GM12801 (cell line): ENCODE data around the gene MADD.

ENCODE experiments used
- TF ChIP-seq, protein P1 (sequence below): IDR thresholded peaks from one replicate; pipeline ENCODE4 v1.5.1; 2011; ENCODE audit warnings: control low read depth; ENCODE audit not compliant: insufficient read length; ENCODE audit errors: extremely low read depth

The MADD gene

DNA sequence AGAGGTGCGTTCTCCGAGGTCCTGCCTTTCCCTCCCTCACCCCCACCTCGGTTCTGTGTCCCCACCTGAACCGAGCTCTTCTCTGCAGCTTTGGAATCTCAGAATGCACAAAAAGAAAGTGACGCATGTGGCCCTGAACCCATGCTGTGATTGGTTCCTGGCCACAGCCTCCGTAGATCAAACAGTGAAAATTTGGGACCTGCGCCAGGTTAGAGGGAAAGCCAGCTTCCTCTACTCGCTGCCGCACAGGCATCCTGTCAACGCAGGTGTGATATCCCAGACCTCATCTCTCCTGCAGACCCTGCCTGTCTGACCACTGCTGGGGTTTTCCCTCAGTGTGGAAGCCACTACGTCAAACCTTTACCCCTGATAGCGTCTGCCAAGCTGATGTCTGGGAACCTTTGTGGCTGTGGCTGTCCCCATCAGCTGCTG lies 35.2 kb upstream of the MADD start:
- TF ChIP-seq, protein P1, sequence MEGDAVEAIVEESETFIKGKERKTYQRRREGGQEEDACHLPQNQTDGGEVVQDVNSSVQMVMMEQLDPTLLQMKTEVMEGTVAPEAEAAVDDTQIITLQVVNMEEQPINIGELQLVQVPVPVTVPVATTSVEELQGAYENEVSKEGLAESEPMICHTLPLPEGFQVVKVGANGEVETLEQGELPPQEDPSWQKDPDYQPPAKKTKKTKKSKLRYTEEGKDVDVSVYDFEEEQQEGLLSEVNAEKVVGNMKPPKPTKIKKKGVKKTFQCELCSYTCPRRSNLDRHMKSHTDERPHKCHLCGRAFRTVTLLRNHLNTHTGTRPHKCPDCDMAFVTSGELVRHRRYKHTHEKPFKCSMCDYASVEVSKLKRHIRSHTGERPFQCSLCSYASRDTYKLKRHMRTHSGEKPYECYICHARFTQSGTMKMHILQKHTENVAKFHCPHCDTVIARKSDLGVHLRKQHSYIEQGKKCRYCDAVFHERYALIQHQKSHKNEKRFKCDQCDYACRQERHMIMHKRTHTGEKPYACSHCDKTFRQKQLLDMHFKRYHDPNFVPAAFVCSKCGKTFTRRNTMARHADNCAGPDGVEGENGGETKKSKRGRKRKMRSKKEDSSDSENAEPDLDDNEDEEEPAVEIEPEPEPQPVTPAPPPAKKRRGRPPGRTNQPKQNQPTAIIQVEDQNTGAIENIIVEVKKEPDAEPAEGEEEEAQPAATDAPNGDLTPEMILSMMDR: no peak

DNA sequence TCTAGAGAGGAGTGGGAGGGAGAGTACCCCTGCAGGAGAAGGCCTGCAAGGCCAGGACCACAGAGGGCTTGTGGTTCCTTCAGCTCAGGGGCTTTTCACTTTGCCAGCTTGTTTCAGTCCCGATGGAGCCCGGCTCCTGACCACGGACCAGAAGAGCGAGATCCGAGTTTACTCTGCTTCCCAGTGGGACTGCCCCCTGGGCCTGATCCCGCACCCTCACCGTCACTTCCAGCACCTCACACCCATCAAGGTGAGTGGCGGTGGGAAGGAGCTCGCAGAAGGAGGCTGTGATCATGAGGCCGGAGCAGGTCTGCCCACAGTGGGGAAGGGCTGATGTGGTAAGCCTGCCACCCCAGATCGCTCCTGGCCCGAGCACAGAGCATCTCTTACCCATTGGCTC lies 34.8 kb upstream of the MADD start:
- TF ChIP-seq, protein P1: no peak

DNA sequence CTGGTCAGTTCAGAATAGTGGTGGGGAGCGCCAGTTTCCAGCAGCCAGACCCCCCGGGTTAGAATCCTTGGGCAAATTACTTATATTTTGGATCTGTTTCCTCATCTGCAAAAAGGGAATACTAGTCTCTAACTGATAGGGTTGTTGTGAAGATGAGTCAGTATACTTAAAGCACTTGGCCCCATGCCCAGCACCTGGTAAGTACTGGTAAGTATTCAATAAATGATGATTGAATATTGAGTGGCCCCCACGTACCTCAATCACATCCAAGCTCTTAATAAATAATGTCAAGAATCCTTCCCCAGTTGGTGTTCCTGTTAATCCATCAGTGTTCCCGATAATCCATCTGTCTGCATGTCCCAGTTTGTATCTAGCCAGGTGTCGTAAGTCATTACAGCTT lies 33.5 kb upstream of the MADD start:
- TF ChIP-seq, protein P1: no peak

DNA sequence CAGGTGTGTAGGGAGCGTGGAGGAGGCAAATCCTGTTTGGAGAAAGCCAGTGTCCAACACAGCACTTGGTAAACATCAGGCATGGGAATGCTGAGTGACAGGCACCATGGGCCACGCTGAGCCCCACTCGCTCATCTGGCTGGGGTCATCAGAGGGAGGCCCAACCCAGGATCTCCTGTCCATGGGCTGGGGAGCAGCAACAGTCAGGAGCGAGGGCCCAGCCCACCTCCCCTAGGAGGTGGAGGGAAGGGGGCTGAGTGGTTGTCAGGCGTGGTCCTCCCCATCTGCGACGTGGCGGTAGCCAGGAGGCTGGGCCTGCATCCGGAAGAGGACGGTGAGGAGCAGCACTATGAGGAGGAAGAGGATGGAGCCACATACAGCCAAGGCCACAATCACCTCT lies 30.1 kb upstream of the MADD start:
- TF ChIP-seq, protein P1: no peak

DNA sequence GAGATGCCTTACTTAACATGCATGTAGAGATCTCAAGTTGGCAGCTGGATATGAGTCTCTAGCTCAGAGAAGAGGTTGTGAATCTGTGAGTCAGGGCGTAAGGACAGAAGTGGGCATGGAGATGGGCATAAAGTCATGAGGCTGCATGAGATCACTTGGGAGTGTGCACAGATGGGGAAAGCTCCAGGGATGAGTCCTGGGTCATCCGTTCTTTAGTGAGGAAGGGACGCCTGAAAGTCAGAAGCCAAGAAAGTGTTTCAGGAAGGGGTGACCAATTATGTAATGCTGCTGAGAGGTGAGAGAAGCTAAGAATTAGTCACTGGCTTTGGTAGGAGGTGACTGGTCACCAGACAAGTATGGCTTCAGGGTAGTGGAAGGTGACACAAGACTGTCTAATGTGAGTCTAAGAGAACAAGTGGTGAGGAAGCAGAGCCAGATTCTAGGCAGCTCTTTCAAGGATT lies 28.1 kb upstream of the MADD start:
- TF ChIP-seq, protein P1: no peak

DNA sequence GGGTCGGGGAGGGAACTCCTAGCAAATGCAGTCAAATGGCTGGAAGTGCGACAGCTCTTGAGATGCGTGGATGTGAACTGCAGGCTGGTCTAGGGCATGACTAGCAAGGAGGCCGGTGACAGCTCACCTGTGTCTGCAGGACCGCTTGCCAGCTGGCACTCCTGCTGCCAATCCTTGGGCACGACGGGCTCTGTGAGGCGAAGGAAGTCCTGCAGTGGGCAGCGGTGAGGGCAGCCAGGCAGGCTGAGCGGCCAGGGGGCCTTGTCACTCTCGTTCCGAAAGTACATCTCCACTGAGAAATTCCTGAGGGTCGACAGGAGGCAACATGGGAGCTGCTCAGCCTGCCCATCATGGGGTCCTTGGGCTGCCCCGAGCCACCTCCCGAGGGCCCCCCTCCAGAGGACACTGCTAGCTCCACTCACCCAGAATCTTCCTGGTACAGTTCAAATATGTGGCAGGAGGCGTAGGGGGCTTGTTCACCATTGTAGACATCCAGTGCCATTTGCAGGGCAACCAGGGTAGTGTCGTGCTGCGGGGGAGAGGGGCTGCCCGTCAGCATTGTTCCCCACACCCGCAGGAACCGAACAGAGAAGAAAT lies 27.2 kb upstream of the MADD start:
- TF ChIP-seq, protein P1: no peak

DNA sequence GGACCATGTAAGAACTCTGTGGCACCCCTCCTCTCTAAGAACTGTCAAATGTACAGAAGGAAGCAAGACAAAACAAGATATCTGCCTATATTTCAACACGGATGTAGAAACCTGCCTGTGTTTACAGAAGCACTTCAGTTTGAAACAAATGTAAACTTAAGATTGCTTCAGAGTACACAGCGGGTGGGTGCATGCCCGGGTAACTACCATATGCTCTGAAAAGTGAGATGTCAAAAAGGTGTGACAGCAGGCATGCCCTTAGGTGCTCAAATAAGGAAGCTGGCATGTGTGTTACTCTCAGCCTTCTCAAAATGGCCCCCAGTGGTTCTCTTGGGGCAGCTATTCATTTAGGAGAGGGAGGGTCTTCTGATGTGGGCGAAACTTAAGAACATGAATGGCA lies 26.5 kb upstream of the MADD start:
- TF ChIP-seq, protein P1: no peak
